ENCODE results near the gene SPDYC. TPM values are rescaled to one million over a fixed set of nuclear protein-coding genes. Genes with fewer than 3 reads are reported as not detected.

SPDYC gene
- total RNA-seq, 1 experiment from 2014 or later: 1.2 TPM

- TF ChIP-seq SP1 (IDR thresholded peaks at IDR 0.05; ENCODE audit: low read depth): no peak
These were observed 12.7 kb upstream of the SPDYC start (continued) for GRCh38 chr11:65157336-65157735.

- Histone ChIP-seq H3K4me3 (replicated peaks in 1 of 2; ENCODE audit: low read depth in 1 of 2, low read length in 2 of 2) (no peak overlapping the region), H3K4me2 (ENCODE audit: low read length) (no peak overlapping the region), H3K9me2 (ENCODE audit: insufficient read depth) (no peaks in the 10 kb centered on the region), H3K4me1 (ENCODE audit: control insufficient read depth in 1 of 2, insufficient read depth in 2 of 2, low read length in 2 of 2) (no peaks in the 10 kb centered on the region), H3K36me3 (ENCODE audit: control insufficient read depth in 1 of 2, insufficient read depth in 2 of 2, low read length in 2 of 2) (no peaks in the 10 kb centered on the region), H2AFZ (ENCODE audit: low read depth, low read length, poor library complexity, severe bottlenecking) (no peak overlapping the region), H3K9me3 (ENCODE audit: control insufficient read depth in 1 of 2, insufficient read depth in 1 of 2, low read depth in 1 of 2, low read length in 2 of 2) (no peaks in the 10 kb centered on the region), H3K79me2 (ENCODE audit: insufficient read depth, low read length) (no peaks in the 10 kb centered on the region), H3K27ac (ENCODE audit: low read depth, low read length) (no peak overlapping the region), H3K27me3 (ENCODE audit: insufficient read depth, low read length) (no peaks in the 10 kb centered on the region), H4K20me1 (ENCODE audit: insufficient read depth) (no peaks in the 10 kb centered on the region), H3K9ac (ENCODE audit: low read length) (no peak overlapping the region)
- DNase-seq (ENCODE audit: low read depth, low spot score) (no peak), ATAC-seq (no peak)
- ChIA-PET POLR2A (interaction anchor here (1.1 kb wide), 1 partner anchor 11 kb away, joined by 3 read pairs; the partner anchor contains the start of gene SPDYC), RAD21 (ENCODE audit: low non-redundant PET in 1 of 2, low total read pairs in 2 of 2, uncharacterized antibody in 2 of 2, unreplicated experiment in 2 of 2) (no interaction called here), CTCF (no interaction called here)
- no TSS peak for BruUV-seq (replicated peaks)
- intact Hi-C loops (cut with micrococcal nuclease): no loop called here
- TF ChIP-seq SRF (IDR thresholded peaks at IDR 0.05; ENCODE audit: low read depth) (no peak), MAX (IDR thresholded peaks at IDR 0.05) (no peak), CBX3 (IDR thresholded peaks at IDR 0.05; ENCODE audit: low read depth) (no peak), ATF3 (IDR thresholded peaks at IDR 0.05) (no peak), CTCF (IDR thresholded peaks at IDR 0.05 in 2 of 3, conservative IDR thresholded peaks at IDR 0.05 in 1 of 3; ENCODE audit: borderline replicate concordance in 1 of 3, insufficient read depth in 1 of 3, low read depth in 2 of 3, low read length in 2 of 3) (no peak), CEBPB (IDR thresholded peaks at IDR 0.05; ENCODE audit: low read depth) (no peak), ZNF274 (IDR thresholded peaks at IDR 0.05; ENCODE audit: low read depth, low read length) (no peak), SP1 (IDR thresholded peaks at IDR 0.05; ENCODE audit: low read depth) (no peak), POLR2AphosphoS5 (IDR thresholded peaks at IDR 0.05; ENCODE audit: low read depth, low read length) (no peak), FOSL1 (IDR thresholded peaks at IDR 0.05; ENCODE audit: low read depth) (no peak), JUND (IDR thresholded peaks at IDR 0.05) (no peak), ZBTB33 (IDR thresholded peaks at IDR 0.05; ENCODE audit: extremely low read depth, insufficient replicate concordance, low read length) (no peak), SIN3A (IDR thresholded peaks at IDR 0.05; ENCODE audit: low read depth) (no peak), POLR2A (IDR thresholded peaks at IDR 0.05; ENCODE audit: borderline replicate concordance, extremely low read depth, insufficient read depth, insufficient read length) (no peak), REST (IDR thresholded peaks at IDR 0.05; ENCODE audit: low read depth) (no peak), RAD21 (IDR thresholded peaks at IDR 0.05; ENCODE audit: low read depth) (no peak), EZH2 (IDR thresholded peaks at IDR 0.05) (no peak), EGR1 (IDR thresholded peaks at IDR 0.05; ENCODE audit: low read depth) (no peak)
These were observed 11.0 kb upstream of the SPDYC start for GRCh38 chr11:65159012-65159411.

Measured in HCT116 (cell line).